Stimulated activated CD4-positive, alpha-beta T cell treated with anti-CD3 and anti-CD28 coated beads, TNF-alpha, amount 100 ng/mL, for 4 hours (primary cell): ENCODE results near the gene IGSF6.
A peak's percentile ranks its signal among the peaks of the same experiment; 100 is the strongest.

Experiments used
- DNase-seq, 3 experiments: peaks; one replicate each; pipeline ENCODE4 v3.0.0-alpha.2; 2020; ENCODE audit warnings: low read depth in 3 of 3

The IGSF6 gene

DNA sequence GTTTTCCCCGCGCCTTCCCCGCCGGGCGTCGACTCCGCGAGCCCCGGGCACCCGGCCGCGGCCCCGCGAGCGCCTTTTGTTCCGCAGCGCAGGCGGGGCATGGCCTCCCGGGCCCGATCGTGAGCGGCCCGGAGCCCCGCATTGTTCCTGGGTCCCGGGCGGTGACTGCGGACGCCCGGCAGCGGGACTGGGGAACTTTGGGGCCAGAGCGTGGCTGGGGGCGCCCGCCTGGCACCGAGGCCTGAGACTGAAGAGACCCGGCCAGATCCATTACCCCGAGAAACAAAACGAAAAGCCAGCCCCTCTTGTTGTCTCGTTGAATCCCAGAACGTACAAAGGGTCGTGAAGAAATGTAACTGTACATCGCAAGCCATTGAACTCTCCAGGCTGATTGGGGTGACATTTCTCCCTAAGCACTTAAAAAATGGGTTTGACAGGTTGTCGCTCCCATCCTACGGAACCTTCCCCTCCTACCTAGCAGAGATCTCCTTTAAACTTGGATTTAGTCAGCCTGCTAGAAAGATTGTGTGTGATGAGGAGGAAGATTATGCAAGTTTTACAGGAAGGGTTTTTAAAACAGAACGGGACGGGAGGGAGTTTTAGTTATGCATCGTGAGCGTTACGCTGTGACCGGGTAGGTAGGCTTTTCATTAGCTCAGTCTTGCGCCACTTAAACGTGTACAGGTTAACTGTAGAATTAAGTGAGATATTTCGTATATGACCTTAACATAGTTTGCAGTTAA is 52.2 kb downstream of the IGSF6 start:
- DNase-seq: no peak

DNA sequence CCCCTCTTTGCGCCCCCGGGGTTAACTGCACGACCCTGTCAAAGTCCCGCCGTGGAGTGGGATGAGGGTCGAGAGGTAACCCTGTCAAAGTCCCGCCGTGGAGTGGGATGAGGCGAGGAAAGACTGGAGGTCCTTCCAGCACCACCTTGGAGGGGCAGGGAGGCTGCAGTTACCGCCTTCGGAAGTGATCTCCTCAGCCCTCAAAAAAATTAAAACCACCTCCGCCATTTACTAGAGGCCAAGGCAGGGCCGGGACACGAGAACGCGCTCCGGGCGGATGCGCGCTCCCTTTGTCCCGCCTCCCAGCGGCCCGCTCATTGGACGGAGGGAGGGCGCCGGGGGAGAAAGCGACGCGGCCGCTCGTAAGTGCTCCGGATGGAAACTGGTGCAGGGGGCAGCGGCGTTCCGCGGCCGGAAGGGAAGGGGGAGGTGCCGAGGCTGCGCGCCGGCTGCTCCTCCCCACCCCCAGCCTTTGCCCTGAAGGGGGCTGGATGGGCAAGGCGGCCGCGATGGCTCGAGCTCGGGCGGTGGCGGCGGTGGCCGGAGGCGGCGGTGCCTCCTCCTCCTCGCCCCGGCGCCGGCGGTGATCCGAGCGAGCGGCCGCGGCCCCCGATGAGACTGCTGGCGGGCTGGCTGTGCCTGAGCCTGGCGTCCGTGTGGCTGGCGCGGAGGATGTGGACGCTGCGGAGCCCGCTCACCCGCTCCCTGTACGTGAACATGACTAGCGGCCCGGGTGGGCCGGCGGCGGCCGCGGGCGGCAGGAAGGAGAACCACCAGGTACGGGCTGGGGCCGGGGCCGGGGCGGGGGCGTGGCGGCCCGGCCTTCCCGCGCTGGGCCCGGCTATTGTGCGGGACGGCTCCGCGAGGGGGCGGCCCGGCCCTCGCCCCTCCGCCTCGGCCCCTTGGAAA is 53.0 kb downstream of the IGSF6 start, which contains the start of gene METTL9:
Gene METTL9 (plus strand): TSS at position 456 of the 909 bp plus-strand sequence. CDS start 157 bp downstream, at position 613.
- DNase-seq: peak; percentile 83 to 92 (median 88)

DNA sequence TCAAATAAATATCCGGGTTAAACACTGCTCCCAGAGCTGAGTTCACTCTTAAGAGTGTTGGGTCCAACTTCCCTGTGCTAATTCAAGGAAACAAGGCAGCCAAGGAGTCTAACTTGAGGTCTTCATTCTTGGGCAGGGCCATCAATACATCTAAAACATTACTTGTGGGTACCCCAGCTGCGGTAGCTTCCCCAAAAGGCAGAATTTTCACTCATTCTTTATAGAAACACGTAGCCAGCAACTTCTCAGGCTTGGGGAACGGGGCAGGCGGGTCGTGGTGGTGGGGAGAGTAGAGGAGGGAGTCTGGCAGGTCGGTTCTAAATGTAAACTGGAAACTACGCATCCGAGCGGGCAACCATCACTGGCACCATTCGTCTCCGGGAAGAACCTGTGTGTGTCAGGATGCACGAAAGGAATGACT is 53.7 kb downstream of the IGSF6 start:
- DNase-seq: no peak

- DNase-seq: no peak
Observed at GRCh38 chr16:21598206-21598605, 54.2 kb downstream of the IGSF6 start.

- no peak for DNase-seq
Observed at GRCh38 chr16:21597561-21598030, 54.8 kb downstream of the IGSF6 start.

DNA sequence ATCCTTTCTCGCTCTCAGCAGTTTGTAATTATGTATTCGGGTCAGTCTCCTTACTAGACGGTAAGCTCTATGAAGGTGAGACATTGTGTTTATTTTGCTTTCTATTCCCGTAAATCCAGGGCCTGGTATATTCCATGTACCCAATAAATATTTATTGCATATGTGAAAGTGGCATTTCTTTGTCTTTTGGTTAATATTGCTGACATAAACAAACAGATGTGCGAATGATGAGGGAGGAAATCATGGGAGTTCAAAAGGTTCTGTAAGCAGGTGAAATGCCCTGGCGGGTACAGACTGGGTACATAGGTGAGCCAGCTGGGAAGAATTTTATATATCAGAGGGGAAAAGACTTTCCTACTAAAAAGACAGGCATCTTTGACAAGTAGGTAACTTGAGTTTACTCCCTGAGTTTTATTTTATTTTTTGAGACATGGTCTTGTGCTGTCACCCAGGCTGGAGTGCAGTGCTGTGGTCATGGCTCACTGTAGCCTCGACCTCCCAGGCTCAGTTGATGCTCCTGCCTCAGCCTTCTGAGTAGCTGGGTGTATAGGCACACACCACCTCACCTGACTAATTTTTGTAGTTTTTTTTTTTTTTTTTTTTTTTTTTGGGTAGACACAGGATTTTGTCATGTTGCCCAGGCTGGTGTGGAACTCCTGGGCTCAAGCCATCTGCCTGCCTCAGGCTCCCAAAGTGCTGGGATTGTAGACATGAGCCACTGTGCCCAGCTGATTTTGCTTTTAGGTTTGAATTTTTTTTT is 58.7 kb downstream of the IGSF6 start:
- DNase-seq: no peak

- DNase-seq: no peak
Observed at GRCh38 chr16:21592191-21592590, 60.2 kb downstream of the IGSF6 start.

DNA sequence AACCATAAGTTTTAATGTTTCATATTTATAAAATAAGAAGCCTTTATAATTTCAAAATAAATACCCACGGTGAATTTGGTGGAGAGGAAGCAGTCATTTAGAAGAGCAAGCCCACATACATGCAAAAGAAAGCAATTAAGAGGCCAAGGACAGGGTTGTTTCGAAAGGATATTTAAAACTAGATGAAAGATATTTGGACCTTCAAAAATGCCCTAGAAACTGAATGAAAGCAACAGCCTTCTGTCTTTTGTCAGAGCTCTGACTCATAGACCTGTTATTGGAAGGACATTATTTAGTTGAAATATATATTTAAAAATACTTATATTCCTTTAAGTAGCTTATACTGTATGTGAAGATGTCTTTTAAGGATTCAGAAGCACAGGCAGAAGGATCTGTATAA is 61.6 kb downstream of the IGSF6 start:
- no peak for DNase-seq

GRCh38 chr16:21590287-21590686 is 62.1 kb downstream of the IGSF6 start:
- DNase-seq: no peak

DNA sequence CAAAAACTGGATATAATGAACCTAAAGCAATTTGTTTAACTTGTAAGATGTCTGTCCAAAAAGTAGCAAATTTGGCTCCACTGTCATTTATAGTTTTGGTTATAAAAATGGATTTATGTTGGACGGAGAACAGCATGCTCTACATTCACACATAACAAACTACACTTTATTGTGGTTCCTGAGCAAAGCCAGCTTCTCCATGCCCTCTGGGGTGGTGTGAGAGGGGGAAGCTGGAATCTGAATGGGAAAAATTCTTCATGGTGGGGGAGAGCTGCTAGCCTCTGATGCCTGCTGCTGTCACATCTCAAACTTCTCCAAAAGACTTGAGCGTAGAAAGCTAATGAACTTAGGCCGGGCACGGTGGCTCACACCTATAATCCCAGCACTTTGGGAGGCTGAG is 62.9 kb downstream of the IGSF6 start:
- no peak for DNase-seq
